RWPE1 (cell line): ENCODE results near the gene JMJD6.

Experiments
- CTCF ChIA-PET: fragments of 350-600 bp; sonication (Branson Sonifier 250); formaldehyde crosslinking; extraction: SDS; loops from one replicate; lab custom pipeline; 2021; lab: Yijun Ruan, JAX
- POLR2A ChIA-PET: fragments of 400-600 bp; formaldehyde crosslinking; extraction: SDS; loops from one replicate; lab custom pipeline; 2020; ENCODE audit warnings: antibody characterized with exemption; ENCODE audit not compliant: low non-redundant PET; lab: Yijun Ruan, JAX
- DNase-seq: peaks from one replicate; pipeline ENCODE4 v3.0.0; 2012; ENCODE audit warnings: low spot score
- H3K27ac ChIP-seq: fragments of 450-650 bp; 2 replicates; pipeline ENCODE4 v1.5.1; 2017
- CTCF ChIP-seq: fragments of 450-650 bp; conservative IDR thresholded peaks from 2 replicates; pipeline ENCODE4 v1.5.1; 2017; ENCODE audit warnings: low read depth, mild to moderate bottlenecking

Gene JMJD6

GRCh38 chr17:76674600-76674999 lies 51.8 kb downstream of the JMJD6 start:
- ChIA-PET CTCF (interaction anchor here (0.6 to 0.7 kb wide), 3 partner anchors 14 to 104 kb away, joined by 3 read pairs; no protein-coding TSS in a partner anchor), POLR2A (no interaction called here)
- no peak for TF ChIP-seq CTCF
- no peak for DNase-seq
- no peak overlapping the region for H3K27ac ChIP-seq

- no peak for TF ChIP-seq CTCF
- H3K27ac ChIP-seq: no peak overlapping the region
- no peak for DNase-seq
- ChIA-PET POLR2A (no interaction called here), CTCF (no interaction called here)
Measured at GRCh38 chr17:76673729-76674128, 52.7 kb downstream of the JMJD6 start.

GRCh38 chr17:76672892-76673291 lies 53.5 kb downstream of the JMJD6 start:
- peak overlapping the region; percentile 18 for H3K27ac ChIP-seq
- DNase-seq: no peak
- ChIA-PET CTCF (interaction anchor here (1.4 kb wide), 1 partner anchor 8 kb away, joined by 6 read pairs; no protein-coding TSS in a partner anchor), POLR2A (no interaction called here)
- TF ChIP-seq CTCF: no peak

GRCh38 chr17:76672270-76672851 lies 54.0 kb downstream of the JMJD6 start:
- ChIA-PET CTCF (interaction anchor here (1.2 to 1.4 kb wide), 2 partner anchors 9 to 150 kb away, joined by 3 to 6 read pairs; no protein-coding TSS in a partner anchor), POLR2A (no interaction called here)
- peak overlapping the region; percentile 80 for H3K27ac ChIP-seq
- DNase-seq: peak; percentile 20
- no peak for TF ChIP-seq CTCF

- H3K27ac ChIP-seq: peak overlapping the region; percentile 80
- no peak for TF ChIP-seq CTCF
- CTCF ChIA-PET: interaction anchor here (0.7 to 1.4 kb wide), 3 partner anchors 9 to 149 kb away, joined by 3 to 6 read pairs (median 3); no protein-coding TSS in a partner anchor
- DNase-seq: no peak
- POLR2A ChIA-PET: interaction anchor here (0.5 to 0.9 kb wide), 4 partner anchors 29 to 114 kb away, joined by 3 read pairs; partner anchors contain the start of genes JMJD6 and METTL23
Measured at GRCh38 chr17:76671912-76672262, 54.5 kb downstream of the JMJD6 start.

GRCh38 chr17:76671123-76671911 lies 55.1 kb downstream of the JMJD6 start:
- H3K27ac ChIP-seq: peak overlapping the region; percentile 80
- peak; percentile 100 for DNase-seq
- TF ChIP-seq CTCF: no peak
- ChIA-PET POLR2A (interaction anchor here (0.5 to 0.9 kb wide), 4 partner anchors 29 to 114 kb away, joined by 3 read pairs; partner anchors contain the start of genes JMJD6 and METTL23), CTCF (interaction anchor here (0.7 to 1.4 kb wide), 5 partner anchors 10 to 149 kb away, joined by 3 to 6 read pairs (median 3); no protein-coding TSS in a partner anchor)
